GM19099 (cell line): ENCODE data around the gene TRPM5.

Experiments
- POLR2A ChIP-seq: IDR thresholded peaks from 3 replicates; pipeline ENCODE4 v1.6.1; 2011; ENCODE audit warnings: low read depth; ENCODE audit not compliant: insufficient read length; ENCODE audit errors: extremely low read depth

The TRPM5 gene, protein sequence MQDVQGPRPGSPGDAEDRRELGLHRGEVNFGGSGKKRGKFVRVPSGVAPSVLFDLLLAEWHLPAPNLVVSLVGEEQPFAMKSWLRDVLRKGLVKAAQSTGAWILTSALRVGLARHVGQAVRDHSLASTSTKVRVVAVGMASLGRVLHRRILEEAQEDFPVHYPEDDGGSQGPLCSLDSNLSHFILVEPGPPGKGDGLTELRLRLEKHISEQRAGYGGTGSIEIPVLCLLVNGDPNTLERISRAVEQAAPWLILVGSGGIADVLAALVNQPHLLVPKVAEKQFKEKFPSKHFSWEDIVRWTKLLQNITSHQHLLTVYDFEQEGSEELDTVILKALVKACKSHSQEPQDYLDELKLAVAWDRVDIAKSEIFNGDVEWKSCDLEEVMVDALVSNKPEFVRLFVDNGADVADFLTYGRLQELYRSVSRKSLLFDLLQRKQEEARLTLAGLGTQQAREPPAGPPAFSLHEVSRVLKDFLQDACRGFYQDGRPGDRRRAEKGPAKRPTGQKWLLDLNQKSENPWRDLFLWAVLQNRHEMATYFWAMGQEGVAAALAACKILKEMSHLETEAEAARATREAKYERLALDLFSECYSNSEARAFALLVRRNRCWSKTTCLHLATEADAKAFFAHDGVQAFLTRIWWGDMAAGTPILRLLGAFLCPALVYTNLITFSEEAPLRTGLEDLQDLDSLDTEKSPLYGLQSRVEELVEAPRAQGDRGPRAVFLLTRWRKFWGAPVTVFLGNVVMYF (N-terminal part only)

DNA sequence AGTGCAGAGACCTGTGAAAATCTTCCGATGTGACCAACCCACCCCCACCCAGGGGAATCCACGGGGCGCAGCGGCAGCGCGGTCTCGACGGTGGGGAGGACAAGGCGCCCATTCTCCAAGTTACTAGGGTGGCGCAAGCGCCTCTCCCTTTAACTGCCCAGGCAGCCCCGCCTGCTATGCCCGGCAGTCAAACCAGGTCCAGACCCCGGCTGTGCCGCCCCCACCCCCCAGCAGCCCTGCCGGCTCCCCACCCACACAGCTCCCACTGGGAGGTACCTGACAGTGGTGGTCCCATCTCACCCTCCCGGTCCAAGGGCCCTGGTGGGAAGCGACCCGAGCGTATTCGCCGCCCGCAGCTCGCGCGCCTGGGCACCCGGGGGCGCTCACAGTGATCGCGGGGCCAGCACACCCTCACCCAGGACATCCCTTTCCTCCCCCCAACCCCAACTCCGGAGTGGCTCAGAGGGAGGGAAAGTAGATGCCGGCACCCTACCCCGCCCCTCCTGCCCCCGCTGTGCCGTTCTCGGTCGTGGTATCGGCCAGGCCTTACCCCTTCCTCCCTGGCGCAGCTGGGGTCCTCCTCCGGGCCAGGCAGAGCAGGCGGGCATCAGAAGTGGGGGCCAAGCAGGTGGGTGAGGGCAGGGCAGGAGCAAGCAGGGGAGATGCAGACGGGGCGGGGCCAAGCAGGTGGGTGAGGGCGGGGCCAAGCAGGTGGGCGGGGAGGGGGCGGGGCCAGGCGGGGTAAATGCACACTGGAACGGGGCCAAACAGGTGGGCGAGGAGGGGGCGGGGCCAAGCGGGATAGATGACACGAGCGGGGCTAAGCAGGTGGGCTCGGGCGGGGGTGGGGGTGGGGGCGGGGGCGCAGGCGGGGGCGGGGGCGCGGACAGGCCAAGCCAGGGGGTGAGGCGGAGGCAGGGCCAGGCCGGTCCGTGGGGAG is at the start of gene TRPM5:
TRPM5 (minus strand) TSS at position 634 of the 940 bp plus-strand sequence. CDS start 21,478 bp downstream, outside the sequence.
- no peak for TF ChIP-seq POLR2A

DNA sequence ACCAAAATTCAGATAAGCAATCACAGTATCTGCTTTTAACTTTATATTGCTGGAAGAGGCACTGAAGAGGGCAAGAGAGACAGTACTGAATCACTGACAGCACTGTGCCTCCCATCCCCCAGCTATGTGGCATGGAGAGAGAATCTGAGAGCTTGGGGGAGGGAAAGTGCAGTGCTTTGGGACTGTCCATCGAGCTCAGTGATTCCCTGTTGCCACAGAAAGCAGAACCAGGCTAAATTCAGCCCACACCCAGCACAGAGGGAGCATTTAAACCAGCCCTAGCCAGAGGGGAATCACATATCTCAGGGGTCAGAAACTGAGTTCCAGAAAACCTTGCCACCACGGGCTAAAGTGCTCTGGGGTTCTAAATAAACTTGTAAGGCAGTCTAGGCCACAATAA is 44.8 kb upstream of the TRPM5 start:
- no peak for TF ChIP-seq POLR2A

DNA sequence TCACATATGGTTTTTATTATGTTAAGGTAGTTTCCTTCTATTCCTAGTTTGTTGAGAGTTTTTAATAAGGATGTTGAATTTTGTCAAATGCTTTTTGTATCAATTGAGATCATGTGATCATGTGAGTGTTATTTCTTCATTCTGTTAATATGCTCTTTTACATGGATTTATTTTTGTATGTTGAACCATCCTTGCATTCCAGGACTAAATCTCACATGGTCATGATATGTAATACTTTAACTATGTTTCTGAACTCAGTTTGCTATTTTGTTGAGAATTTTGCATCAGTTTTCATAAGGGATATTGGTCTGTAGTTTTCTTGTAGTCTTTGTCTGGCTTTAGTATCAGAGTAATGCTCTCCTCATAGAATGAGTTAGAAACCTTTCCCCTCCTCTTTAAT is 43.7 kb upstream of the TRPM5 start:
- no peak for TF ChIP-seq POLR2A

DNA sequence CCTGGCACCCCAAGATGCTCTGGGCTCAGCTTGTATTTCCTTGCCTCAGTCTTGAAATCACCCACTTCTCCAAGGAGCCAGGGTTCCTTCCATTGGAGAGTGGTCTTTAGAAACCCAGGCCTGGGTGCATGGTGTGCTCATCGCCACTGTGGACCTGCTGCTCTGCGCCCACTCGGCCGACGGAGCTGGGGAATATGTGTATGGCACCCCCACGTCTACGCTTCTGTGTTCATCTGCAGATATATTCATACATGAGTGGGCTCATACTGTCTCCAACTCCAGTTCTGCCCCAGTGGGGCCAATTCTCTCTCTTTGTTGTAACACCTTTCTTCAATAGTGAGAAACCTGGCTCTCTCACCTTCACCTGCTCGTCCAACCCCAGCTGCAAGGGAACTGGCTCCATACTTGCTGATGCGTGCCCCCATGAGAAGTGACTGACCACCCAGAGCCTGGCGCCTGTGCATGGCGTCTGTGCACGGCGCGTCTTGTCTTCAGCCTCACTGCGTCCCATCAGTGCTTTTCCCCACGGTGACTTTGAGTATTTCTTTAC is 40.3 kb upstream of the TRPM5 start:
- TF ChIP-seq POLR2A = no peak

DNA sequence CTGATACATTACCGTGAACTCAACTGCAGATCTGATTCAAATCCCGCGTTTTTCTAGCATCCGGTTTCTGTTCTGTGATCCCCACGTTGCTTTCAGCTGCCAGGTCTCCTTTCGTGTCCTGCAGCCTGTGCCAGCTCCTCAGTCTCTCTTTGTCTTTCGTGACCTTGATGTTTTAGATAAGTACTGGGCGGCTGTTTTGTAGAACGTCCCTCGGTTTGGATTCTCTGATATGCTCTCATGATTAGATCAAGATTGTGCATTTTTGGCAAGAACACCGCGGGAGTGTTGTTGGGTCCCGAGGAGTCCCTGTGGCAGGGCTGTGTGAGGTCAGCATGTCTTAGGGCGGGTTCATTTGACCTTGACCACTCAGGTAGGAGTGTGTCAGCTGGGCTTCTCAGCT is 39.1 kb upstream of the TRPM5 start:
- TF ChIP-seq POLR2A = no peak

DNA sequence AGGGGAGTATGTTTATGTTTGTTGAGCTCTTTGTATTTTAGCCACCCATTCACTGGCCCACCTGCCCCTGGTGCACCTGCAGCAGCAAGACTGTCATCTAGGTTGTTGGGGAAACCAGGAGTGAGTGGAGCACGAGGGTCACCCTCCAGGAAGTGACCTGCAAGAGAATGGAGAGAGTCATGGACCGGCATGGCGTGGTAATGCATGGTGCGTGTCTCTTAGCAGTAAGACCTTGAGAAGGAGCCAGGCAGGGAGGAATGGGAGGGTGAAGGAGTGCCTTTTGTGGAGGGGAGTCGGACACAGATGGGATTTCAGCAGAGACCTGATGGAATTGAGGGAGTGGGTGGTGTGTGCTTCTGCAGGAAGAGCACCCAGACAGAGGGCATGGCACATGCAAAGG is 38.4 kb upstream of the TRPM5 start:
- TF ChIP-seq POLR2A = no peak

DNA sequence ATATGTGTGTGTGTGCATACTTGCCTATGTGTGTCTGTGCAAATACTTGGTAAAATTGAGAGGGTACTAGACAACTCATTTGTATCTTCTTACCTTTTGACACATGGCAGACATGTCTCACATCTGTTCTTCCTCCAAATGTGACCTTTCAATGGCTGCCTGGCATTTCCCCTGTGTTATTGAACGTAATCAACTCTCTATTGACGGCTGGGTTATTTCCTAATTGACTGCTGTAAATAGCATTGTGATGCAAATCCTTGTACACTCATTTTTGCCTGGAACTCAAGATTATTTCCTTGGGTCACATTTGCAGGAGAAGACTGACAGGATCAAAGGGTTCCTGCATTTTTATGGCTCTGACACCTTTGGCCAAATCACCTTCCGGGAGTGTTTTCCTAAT is 37.9 kb upstream of the TRPM5 start:
- no peak for TF ChIP-seq POLR2A

DNA sequence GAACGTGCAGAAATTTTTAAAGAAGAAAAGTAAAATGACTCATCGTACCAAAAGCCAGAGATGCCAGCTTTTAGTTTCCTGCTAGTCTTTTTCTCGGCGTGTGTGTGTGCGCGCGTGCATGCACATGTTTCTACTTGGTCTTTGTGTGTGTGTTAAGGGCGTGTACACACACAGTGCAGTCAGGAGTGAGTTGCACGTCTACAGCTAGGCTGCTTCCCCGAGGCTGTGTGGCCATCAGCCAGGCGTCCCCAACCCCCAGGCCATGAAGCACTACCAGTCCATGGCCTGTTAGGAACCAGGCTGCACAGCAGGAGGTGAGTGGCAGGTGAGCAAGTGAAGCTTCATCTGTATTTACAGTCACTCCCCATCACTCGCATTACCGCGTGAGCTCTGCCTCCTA is 36.9 kb upstream of the TRPM5 start:
- TF ChIP-seq POLR2A = no peak

DNA sequence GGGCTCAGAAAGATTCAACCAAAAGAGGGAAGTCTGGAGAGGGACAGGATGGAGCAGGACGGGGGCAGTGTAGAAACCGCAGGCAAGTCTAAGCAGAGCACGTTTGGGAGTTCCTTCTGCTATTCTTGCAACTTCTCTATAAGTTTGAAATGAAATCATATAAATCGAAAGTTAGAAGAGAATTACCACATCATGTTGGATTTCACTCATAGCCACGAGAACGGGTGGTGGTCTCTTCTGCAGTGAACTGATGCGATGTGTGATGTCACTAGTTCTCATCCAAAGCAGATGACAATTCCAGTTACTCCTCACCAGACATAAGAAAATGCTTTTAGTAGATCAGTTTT is 36.5 kb upstream of the TRPM5 start:
- no peak for TF ChIP-seq POLR2A

DNA sequence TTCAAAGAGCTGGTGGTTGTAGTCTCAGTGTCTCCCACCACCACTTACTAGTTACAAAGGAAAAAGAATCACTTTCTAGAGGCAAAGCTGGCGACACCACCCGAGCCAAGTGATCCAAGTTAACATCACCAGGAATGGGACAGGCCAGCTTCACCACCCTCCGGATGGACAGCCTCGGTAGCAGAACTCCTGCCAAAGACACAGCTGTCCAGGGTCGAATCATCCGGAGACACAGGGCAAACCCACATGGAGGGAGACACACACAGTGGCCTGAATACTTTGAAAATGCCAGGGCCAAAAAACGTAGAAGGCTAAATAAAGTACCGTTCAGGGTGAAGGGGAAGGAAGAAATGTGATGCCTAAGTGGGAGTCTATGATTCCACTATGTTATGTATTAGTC is 33.6 kb upstream of the TRPM5 start:
- no peak for TF ChIP-seq POLR2A

DNA sequence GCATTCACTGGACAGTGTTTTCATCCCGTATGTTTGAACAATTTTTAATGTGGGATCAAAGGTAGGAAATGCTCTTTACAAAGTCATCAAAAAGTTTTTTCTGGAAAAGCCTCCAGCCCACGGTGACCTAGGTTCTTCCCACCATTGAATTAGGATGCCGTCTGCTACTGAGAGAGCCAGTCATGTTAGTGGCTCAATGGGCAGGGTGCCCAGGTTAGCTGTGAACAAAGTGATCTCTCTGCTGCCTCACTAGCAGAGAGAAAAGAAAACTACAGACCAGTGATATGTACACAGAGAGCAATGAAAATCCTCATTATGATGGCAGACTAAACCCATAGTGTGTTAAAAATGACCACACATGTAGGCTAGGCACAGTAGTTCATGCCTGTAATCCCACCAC is 32.9 kb upstream of the TRPM5 start:
- no peak for TF ChIP-seq POLR2A

DNA sequence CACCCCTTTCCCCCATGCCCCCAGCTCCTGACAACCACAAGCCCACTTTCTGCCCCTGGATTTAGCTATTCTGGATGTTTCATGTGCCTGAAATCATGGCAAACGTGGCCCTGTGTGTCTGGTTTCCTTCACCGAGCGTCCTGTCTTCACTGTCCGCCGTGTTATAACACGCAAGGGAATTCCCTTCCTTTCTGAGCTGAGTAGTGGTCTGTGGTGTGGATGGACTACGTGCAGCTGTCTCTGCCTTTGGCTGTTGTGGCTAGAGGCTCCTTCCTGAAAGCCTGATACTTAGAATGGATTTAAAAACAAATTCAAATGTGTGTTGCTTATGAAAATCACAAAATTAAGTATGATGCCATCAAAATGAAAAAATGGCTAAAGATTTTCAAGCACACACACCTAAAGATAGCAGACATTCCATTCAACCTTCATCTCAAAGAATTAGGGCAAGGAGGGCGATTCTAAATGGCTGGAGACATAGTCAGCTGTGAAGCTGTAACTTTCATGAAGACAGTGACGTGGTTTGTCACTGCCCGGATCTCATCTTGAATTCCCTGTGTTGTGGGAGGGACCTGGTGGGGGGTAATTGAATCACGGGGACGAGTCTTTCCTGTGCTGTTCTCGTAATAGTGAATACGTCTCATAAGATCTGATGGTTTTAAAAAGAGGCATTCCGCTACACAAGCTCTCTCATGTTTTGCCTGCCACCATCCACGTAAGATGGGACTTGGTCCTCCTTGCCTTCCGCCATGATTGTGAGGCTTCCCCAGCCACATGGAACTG is 31.0 kb upstream of the TRPM5 start:
- no peak for TF ChIP-seq POLR2A

DNA sequence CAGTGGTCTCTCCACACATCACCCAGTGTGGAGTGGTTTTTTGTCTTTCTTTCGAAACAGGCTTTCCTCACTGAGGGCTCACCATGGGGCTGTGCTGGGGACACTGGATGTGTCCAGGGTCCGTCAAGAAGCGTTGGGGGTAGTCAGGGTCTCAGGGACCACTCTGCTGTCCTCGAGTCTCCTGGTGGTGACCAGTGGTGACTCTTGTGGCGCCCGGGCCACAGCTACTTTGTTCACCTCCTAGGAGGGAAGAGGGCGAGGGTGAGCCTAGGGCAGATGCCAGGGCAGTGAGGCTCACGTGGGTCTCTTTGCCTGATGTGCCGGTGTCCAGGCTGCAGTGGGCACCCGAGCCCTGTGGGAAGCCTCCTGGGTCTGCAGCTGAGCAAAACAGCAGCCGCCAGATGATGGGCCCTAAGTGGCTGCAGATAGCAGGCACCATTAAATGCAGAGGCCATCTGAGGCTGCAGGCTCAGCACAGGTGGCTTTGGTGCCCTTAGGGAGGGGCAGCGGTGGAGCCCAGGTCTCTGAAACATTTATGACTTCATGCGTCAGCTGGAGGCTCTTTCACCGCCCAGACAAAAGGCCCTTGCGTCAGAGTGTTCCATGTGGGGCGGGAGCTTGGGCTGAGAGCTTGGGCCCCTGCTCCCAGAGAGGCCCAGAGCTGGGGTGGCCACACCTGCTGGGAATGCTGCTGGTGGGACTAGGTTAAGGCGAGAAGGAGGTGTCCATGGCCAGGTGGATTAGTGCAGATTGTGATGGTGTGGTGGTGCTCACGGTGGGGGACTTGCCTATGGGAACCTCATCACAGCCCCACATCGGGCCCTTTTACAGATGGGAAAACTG is 30.0 kb upstream of the TRPM5 start:
- TF ChIP-seq POLR2A = no peak

DNA sequence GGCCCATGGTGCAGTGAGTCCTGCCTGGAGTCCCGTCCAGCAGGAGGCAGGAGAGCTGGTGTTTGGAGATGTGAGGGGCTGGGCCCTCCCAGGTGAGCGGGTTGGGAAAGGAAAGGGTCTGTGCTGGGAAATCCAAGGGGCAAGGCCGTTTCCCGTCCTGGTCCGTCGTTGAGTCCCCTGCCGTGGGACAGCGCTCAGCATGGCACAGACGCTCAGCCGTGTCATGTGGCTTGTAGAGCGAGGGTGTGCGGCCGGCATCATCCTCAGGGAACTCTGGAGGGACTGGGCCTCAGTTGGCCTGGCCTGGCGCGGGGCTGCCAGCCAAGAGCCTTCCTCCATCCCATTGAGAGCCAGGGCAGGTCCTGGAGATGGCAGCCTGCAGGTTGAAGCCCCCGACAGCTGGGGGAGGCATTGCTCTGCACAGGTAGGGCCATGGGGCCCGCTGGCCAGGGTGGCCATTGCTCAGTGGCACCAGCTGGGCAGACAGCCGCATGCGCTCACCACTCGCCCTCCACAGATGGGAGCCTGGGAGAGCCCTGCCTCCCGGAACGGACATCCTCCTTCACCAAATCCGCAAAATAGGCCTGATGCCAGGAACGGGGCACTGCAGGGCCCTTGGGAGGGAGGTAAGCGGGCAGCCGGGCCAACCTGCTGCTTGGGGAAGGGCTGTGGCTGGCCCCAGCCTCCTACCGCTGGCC is 29.2 kb upstream of the TRPM5 start:
- no peak for TF ChIP-seq POLR2A
